Naive thymus-derived CD4-positive, alpha-beta T cell (primary cell): Measurements from ENCODE around the gene EGFLAM. TPM values are rescaled to one million over a fixed set of nuclear protein-coding genes. Genes with fewer than 3 reads are reported as not detected.

Source experiments
- ATAC-seq: fragments of 150-1000 bp; cut with Tn5 transposase; 2 replicates; pipeline ENCODE4 v1.10.0; 2021; ENCODE audit warnings: mild to moderate bottlenecking, moderate library complexity
- CTCF ChIA-PET: fragments of 350-600 bp; sonication (Branson Sonifier 250); formaldehyde crosslinking; loops from one replicate; lab custom pipeline; 2021; ENCODE audit warnings: antibody characterized with exemption; lab: Charles Lee
- POLR2A ChIA-PET: fragments of 350-600 bp; sonication (Branson Sonifier 250); formaldehyde crosslinking; loops from one replicate; lab custom pipeline; 2021; ENCODE audit warnings: antibody characterized with exemption, inconsistent platforms; lab: Charles Lee
- DNase-seq, 9 donors: peaks; one replicate each; pipeline versions ENCODE4 v3.0.0 to v3.0.0-alpha.2; 2020 to 2022; ENCODE audit warnings: mixed read lengths in 1 of 9
- H3K27ac ChIP-seq: one replicate; pipeline ENCODE4 v1.7.0; 2013; ENCODE audit warnings: mild to moderate bottlenecking, low read depth, low read length, moderate library complexity
- H3K27me3 ChIP-seq, 2 donors: one replicate each; pipeline ENCODE4 v1.7.0; 2013; ENCODE audit warnings: low read length in 2 of 2, mild to moderate bottlenecking in 2 of 2, moderate library complexity in 2 of 2; ENCODE audit not compliant: control insufficient read depth in 2 of 2, insufficient read depth in 2 of 2
- H3K36me3 ChIP-seq, 3 experiments: 1 replicate in 2 of 3; 2 replicates in 1 of 3; pipeline ENCODE4 v1.7.0; 2013; ENCODE audit warnings: low read length in 3 of 3, mild to moderate bottlenecking in 3 of 3, moderate library complexity in 1 of 3; ENCODE audit not compliant: insufficient read depth in 3 of 3, control insufficient read depth in 2 of 3
- H3K4me1 ChIP-seq, 2 donors: one replicate each; pipeline ENCODE4 v1.7.0; 2013; ENCODE audit warnings: low read length in 2 of 2, mild to moderate bottlenecking in 2 of 2, moderate library complexity in 1 of 2; ENCODE audit not compliant: control insufficient read depth in 2 of 2, insufficient read depth in 2 of 2
- H3K4me3 ChIP-seq: 2 replicates; pipeline ENCODE4 v1.7.0; 2013; ENCODE audit warnings: mild to moderate bottlenecking, low read length
- H3K9me3 ChIP-seq, 3 experiments: 1 replicate in 2 of 3; 2 replicates in 1 of 3; pipeline ENCODE4 v1.7.0; 2013; ENCODE audit warnings: low read length in 3 of 3; ENCODE audit not compliant: control insufficient read depth in 2 of 3
- H3K27ac Mint-ChIP-seq, 9 donors: one replicate each; pipeline ENCODE4 v1.8.0; 2020 to 2022; ENCODE audit warnings: mixed read lengths in 9 of 9, mild to moderate bottlenecking in 8 of 9, moderate library complexity in 5 of 9, inconsistent platforms in 2 of 9
- H3K27me3 Mint-ChIP-seq, 5 donors: one replicate each; pipeline ENCODE4 v1.8.0; 2021 to 2022; ENCODE audit warnings: mixed read lengths in 5 of 5, mild to moderate bottlenecking in 1 of 5
- H3K36me3 Mint-ChIP-seq, 5 donors: one replicate each; pipeline ENCODE4 v1.8.0; 2020 to 2022; ENCODE audit warnings: mixed read lengths in 5 of 5, mild to moderate bottlenecking in 3 of 5, inconsistent platforms in 1 of 5
- H3K4me1 Mint-ChIP-seq, 7 donors: one replicate each; pipeline ENCODE4 v1.8.0; 2020 to 2022; ENCODE audit warnings: mixed read lengths in 7 of 7, mild to moderate bottlenecking in 3 of 7, inconsistent platforms in 1 of 7
- H3K4me3 Mint-ChIP-seq, 10 donors: one replicate each; pipeline ENCODE4 v1.8.0; 2020 to 2022; ENCODE audit warnings: mild to moderate bottlenecking in 10 of 10, mixed read lengths in 10 of 10, moderate library complexity in 6 of 10, inconsistent platforms in 2 of 10
- H3K9me3 Mint-ChIP-seq, 11 donors: one replicate each; pipeline ENCODE4 v1.8.0; 2020 to 2022; ENCODE audit warnings: mixed read lengths in 11 of 11, mild to moderate bottlenecking in 4 of 11, inconsistent platforms in 1 of 11, moderate library complexity in 1 of 11
- intact Hi-C, 2 donors: fragments of 100-400 bp; cut with micrococcal nuclease; formaldehyde crosslinking; loops; one replicate each; pipeline ENCODE4 v1.15.1; 2023
- polyA plus RNA-seq, 2 donors: library from polyadenylated mRNA; unstranded; fragments of 300-500 nt; fragmentation: Illumina TruSeq; gene quantifications; one replicate each; pipeline ENCODE4 v1.2.3, GENCODE V29; 2021
- total RNA-seq, 6 experiments: library from RNA in 5 of 6; stranded (reverse) in 5 of 6; gene quantifications; 1 replicate in 5 of 6; 2 replicates in 1 of 6; pipeline ENCODE4 v1.2.3 and lab custom pipeline; 2021 to 2026

EGFLAM gene
- total and polyA plus RNA-seq, 7 experiments from 2014 or later: not detected

GRCh38 chr5:38381361-38381760 lies 123.0 kb downstream of the EGFLAM start:
- no peak overlapping the region for H3K27ac ChIP-seq
- Mint-ChIP-seq H3K4me1 (peaks cover 5 to 38% (median 32%) of the 10 kb centered on the region in 7 donors), H3K27me3 (peaks cover 19 to 35% (median 30%) of the 10 kb centered on the region in 5 donors), H3K36me3 (no peaks in the 10 kb centered on the region), H3K27ac (no peak overlapping the region), H3K4me3 (no peak overlapping the region), H3K9me3 (no peaks in the 10 kb centered on the region)
- intact Hi-C loops: loop anchor here in 1 of 2 donors (5.0 kb wide), 1 partner anchor 431 kb away; no protein-coding TSS in a partner anchor
- no peak overlapping the region for H3K4me3 ChIP-seq
- ChIA-PET POLR2A (no interaction called here), CTCF (no interaction called here)
- no peak for DNase-seq
- ATAC-seq: no peak
- no peaks in the 10 kb centered on the region for H3K27me3 ChIP-seq
- no peaks in the 10 kb centered on the region for H3K9me3 ChIP-seq
- H3K4me1 ChIP-seq: peaks cover 0 to 9% of the 10 kb centered on the region in 2 donors
- H3K36me3 ChIP-seq: no peaks in the 10 kb centered on the region

DNA sequence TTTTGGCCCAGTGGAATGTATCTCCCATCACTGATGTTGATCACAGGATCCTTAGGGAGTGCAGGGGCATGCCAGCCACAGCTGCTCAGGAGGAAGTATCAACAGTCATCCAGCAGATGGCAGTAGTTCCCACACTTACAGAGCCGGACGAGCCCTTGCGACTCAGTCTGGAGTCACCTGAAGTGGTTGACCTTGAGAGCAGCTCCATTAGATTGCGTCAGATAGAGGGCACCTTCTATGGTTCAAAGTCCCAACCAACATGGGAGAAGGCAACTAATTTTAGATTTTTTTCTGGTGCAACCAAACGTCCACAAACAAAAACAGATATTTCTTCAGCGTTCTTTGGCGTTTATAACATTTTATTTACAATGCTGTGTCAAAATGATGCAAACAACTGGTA lies 124.5 kb downstream of the EGFLAM start:
- no peaks in the 10 kb centered on the region for H3K36me3 Mint-ChIP-seq
- H3K4me3 Mint-ChIP-seq: no peak overlapping the region
- intact Hi-C loops: loop anchor here (1.0 to 5.0 kb wide), 5 partner anchors 21 to 1188 kb away; no protein-coding TSS in a partner anchor
- H3K4me1 ChIP-seq: no peaks in the 10 kb centered on the region
- no peaks in the 10 kb centered on the region for H3K36me3 ChIP-seq
- DNase-seq: peak in 7 of 9 donors; percentile 18 to 56 (median 35)
- peaks cover 3 to 23% (median 18%) of the 10 kb centered on the region in 7 donors for H3K4me1 Mint-ChIP-seq
- H3K9me3 ChIP-seq: no peaks in the 10 kb centered on the region
- no peak overlapping the region for H3K27ac ChIP-seq
- no peak overlapping the region for H3K4me3 ChIP-seq
- POLR2A ChIA-PET: interaction anchor here (0.6 kb wide), 1 partner anchor 74 kb away, joined by 3 read pairs; no protein-coding TSS in a partner anchor
- no peak overlapping the region for H3K27ac Mint-ChIP-seq
- ATAC-seq: peak; percentile 83
- no peaks in the 10 kb centered on the region for H3K27me3 ChIP-seq
- no peaks in the 10 kb centered on the region for H3K9me3 Mint-ChIP-seq
- peaks cover 19 to 40% (median 28%) of the 10 kb centered on the region in 5 donors for H3K27me3 Mint-ChIP-seq
- CTCF ChIA-PET: interaction anchor here (0.6 to 1.5 kb wide), 10 partner anchors 8 to 164 kb away, joined by 3 to 6 read pairs (median 3); no protein-coding TSS in a partner anchor

GRCh38 chr5:38383701-38384100 lies 125.3 kb downstream of the EGFLAM start:
- Mint-ChIP-seq H3K4me3 (no peak overlapping the region), H3K27ac (peak overlapping the region in 1 of 9 donors; percentile 42), H3K9me3 (no peaks in the 10 kb centered on the region), H3K27me3 (peaks cover 19 to 39% (median 21%) of the 10 kb centered on the region in 5 donors), H3K36me3 (no peaks in the 10 kb centered on the region), H3K4me1 (peaks cover 3 to 15% (median 11%) of the 10 kb centered on the region in 7 donors)
- no peaks in the 10 kb centered on the region for H3K36me3 ChIP-seq
- H3K9me3 ChIP-seq: no peaks in the 10 kb centered on the region
- H3K4me3 ChIP-seq: no peak overlapping the region
- intact Hi-C loops: loop anchor here (1.0 to 5.0 kb wide), 4 partner anchors 21 to 1187 kb away; no protein-coding TSS in a partner anchor
- DNase-seq (no peak), ATAC-seq (no peak)
- CTCF ChIA-PET: interaction anchor here (0.7 to 1.5 kb wide), 5 partner anchors 9 to 101 kb away, joined by 3 to 6 read pairs (median 4); no protein-coding TSS in a partner anchor
- H3K27me3 ChIP-seq: no peaks in the 10 kb centered on the region
- no peaks in the 10 kb centered on the region for H3K4me1 ChIP-seq
- POLR2A ChIA-PET: no interaction called here
- H3K27ac ChIP-seq: no peak overlapping the region

- H3K9me3 Mint-ChIP-seq: no peaks in the 10 kb centered on the region
- CTCF ChIA-PET: interaction anchor here (0.6 kb wide), 1 partner anchor 35 kb away, joined by 3 read pairs; no protein-coding TSS in a partner anchor
- intact Hi-C loops: loop anchor here in 1 of 2 donors (5.0 kb wide), 1 partner anchor 428 kb away; no protein-coding TSS in a partner anchor
Measured at GRCh38 chr5:38384396-38384795, 126.0 kb downstream of the EGFLAM start.

GRCh38 chr5:38387161-38387560 lies 128.8 kb downstream of the EGFLAM start:
- no peaks in the 10 kb centered on the region for H3K36me3 ChIP-seq
- no peak overlapping the region for H3K4me3 ChIP-seq
- H3K4me1 Mint-ChIP-seq: peaks cover 0 to 4% (median 0%) of the 10 kb centered on the region in 7 donors
- H3K27me3 Mint-ChIP-seq: peaks cover 2 to 19% (median 11%) of the 10 kb centered on the region in 5 donors
- intact Hi-C loops: no loop called here
- peaks cover 0 to 2% (median 0%) of the 10 kb centered on the region in 5 donors for H3K36me3 Mint-ChIP-seq
- ATAC-seq: no peak
- ChIA-PET CTCF (interaction anchor here (1.0 kb wide), 1 partner anchor 55 kb away, joined by 3 read pairs; no protein-coding TSS in a partner anchor), POLR2A (no interaction called here)
- no peaks in the 10 kb centered on the region for H3K4me1 ChIP-seq
- no peak overlapping the region for H3K4me3 Mint-ChIP-seq
- H3K27ac ChIP-seq: no peak overlapping the region
- no peak overlapping the region for H3K27ac Mint-ChIP-seq
- H3K27me3 ChIP-seq: no peaks in the 10 kb centered on the region
- H3K9me3 ChIP-seq: no peaks in the 10 kb centered on the region
- peaks cover 0 to 2% (median 0%) of the 10 kb centered on the region in 11 donors for H3K9me3 Mint-ChIP-seq
- DNase-seq: no peak

More at GRCh38 chr5:38384396-38384795, 126.0 kb downstream of the EGFLAM start:
- Histone ChIP-seq H3K27me3 (no peaks in the 10 kb centered on the region), H3K4me1 (no peaks in the 10 kb centered on the region), H3K36me3 (no peaks in the 10 kb centered on the region), H3K9me3 (no peaks in the 10 kb centered on the region), H3K4me3 (no peak overlapping the region), H3K27ac (no peak overlapping the region)
- H3K27ac Mint-ChIP-seq: no peak overlapping the region
- DNase-seq (no peak), ATAC-seq (no peak)
- H3K4me3 Mint-ChIP-seq: no peak overlapping the region
- H3K36me3 Mint-ChIP-seq: no peaks in the 10 kb centered on the region
- H3K4me1 Mint-ChIP-seq: peaks cover 0 to 8% (median 4%) of the 10 kb centered on the region in 7 donors
- H3K27me3 Mint-ChIP-seq: peaks cover 12 to 32% (median 17%) of the 10 kb centered on the region in 5 donors
- POLR2A ChIA-PET: no interaction called here

GRCh38 chr5:38393636-38394035 lies 135.3 kb downstream of the EGFLAM start:
- intact Hi-C loops: no loop called here
- peaks cover 7 to 29% (median 18%) of the 10 kb centered on the region in 5 donors for H3K27me3 Mint-ChIP-seq
- H3K9me3 Mint-ChIP-seq: peaks cover 0 to 2% (median 0%) of the 10 kb centered on the region in 11 donors
- H3K27ac ChIP-seq: no peak overlapping the region
- H3K36me3 ChIP-seq: no peaks in the 10 kb centered on the region
- no peaks in the 10 kb centered on the region for H3K9me3 ChIP-seq
- ChIA-PET CTCF (no interaction called here), POLR2A (no interaction called here)
- H3K36me3 Mint-ChIP-seq: peaks cover 0 to 4% (median 0%) of the 10 kb centered on the region in 5 donors
- H3K4me1 Mint-ChIP-seq: no peaks in the 10 kb centered on the region
- no peak overlapping the region for H3K4me3 ChIP-seq
- no peak for ATAC-seq
- H3K27me3 ChIP-seq: peaks cover 0 to 5% of the 10 kb centered on the region in 2 donors
- DNase-seq: no peak
- H3K4me1 ChIP-seq: no peaks in the 10 kb centered on the region
- no peak overlapping the region for H3K4me3 Mint-ChIP-seq
- H3K27ac Mint-ChIP-seq: no peak overlapping the region
